Pons (tissue), 1 donor: ENCODE results near the gene KDM4B.
"Not testable (repeated sequence)": the region's sequence is repeated elsewhere in the genome, so short reads cannot be mapped to it uniquely, and the experiment has no call there.

ENCODE experiments used
- DNase-seq: peaks from one replicate; pipeline ENCODE4 v3.0.0-alpha.2; 2016; ENCODE audit warnings: low spot score

Gene KDM4B

GRCh38 chr19:4967738-4968461, 1.0 kb upstream of the KDM4B start:
- no peak for DNase-seq

DNA sequence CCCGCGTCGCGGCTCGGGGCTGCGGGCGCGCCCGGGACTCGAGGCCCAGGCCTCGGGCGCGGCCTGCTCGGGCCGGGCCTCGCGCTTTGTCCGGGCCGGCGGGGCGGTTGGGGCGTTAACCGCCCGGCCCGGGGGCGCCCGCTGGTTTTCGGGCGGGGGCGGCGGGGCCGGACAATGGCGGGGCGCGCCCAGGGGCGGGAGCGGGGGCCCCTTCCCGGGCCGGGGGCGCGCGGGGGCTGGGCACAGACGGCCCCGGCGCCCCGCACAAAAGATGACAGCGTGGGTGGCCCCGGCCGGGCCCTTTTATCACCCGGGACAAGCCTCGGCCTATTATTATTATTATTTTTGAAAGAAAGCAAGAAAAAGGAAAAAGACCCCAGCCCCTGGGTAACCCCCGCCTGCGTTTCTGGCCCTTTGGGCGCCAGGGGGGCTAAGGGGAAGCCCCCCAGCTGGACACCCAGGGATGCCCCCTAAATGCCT, 419 bp downstream of the KDM4B start:
- DNase-seq: no peak

DNA sequence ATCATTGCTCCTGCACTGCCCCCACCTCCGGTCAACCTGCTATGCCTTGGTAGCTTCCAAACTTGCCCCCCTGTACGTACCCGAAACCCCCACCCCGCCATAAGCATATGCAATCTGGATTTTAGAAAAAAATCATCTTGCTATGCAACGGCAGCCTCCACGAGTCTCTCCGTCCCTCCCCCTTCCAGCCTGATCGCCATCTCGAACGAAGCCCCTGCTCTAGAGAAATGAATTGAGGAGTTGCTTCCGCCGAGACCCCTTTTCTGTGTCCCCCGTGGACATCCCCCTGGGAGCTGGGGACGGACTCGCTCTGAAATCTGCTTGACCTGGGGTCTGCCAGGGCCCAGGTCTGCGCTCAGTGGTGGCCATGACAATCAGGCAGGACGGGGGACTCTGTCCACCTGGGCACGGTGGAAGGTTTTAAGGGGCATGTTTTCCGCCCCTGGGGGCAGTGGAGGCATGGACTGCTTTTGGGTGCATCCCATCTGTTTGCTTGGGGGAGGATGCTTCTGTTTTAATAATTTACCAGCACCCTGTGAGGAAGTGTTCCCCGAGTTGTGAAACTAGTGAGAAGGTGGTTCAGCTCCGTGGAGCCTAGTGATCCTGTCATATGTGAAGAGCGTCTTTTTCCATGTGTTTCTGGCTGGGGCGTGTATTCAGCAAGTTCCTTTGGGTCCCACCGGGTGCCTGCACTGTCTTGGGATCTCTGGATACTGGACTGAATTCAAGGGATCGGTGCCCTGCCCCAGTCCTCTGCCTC, 1.0 kb downstream of the KDM4B start:
- peak; percentile 28 for DNase-seq

DNA sequence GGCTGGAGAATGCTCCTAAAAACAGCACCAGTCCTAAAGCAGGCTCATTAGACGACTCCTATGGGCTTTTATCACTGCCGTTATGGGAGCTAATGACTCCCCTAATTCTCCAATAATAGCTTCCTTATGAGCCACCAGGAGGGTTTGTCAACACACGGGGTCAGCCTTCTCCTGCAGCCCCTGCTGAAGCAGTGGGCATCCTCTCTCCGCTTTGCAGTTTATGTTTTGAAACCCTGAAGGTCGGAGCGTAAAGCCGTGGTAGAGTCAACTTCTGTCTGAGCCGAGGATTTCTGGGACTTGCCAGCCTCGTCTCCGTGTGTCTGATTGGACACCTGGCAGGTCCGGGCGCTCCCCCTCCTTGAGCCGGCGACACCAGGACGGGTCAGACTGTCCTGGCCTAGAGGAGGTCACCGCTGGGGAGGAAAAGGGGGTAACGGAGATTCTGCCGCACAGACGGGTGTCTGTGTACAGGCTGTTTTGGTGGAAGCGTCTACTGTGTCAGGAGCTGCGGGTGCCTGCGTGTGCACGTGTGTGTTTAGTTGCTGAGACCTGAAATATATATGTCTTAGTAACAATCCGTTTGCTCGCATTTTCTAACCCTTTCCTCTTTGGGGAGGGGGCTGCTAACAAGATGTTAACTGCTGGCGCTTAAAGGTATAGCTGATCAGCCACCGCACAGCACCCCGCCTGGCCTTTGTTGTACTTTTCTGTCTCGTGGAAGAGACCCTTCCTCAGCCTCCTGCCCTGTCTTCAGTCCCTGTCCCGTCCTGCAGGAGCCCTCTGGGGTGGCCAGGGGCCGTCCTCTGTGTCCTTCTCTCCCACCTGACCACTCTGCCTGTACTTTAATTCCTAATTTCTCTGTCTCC, 1.9 kb downstream of the KDM4B start:
- DNase-seq: no peak

- no peak for DNase-seq
Measured at GRCh38 chr19:4971424-4971793, 2.5 kb downstream of the KDM4B start.

- no peak for DNase-seq
Measured at GRCh38 chr19:4971816-4972495, 3.0 kb downstream of the KDM4B start.

DNA sequence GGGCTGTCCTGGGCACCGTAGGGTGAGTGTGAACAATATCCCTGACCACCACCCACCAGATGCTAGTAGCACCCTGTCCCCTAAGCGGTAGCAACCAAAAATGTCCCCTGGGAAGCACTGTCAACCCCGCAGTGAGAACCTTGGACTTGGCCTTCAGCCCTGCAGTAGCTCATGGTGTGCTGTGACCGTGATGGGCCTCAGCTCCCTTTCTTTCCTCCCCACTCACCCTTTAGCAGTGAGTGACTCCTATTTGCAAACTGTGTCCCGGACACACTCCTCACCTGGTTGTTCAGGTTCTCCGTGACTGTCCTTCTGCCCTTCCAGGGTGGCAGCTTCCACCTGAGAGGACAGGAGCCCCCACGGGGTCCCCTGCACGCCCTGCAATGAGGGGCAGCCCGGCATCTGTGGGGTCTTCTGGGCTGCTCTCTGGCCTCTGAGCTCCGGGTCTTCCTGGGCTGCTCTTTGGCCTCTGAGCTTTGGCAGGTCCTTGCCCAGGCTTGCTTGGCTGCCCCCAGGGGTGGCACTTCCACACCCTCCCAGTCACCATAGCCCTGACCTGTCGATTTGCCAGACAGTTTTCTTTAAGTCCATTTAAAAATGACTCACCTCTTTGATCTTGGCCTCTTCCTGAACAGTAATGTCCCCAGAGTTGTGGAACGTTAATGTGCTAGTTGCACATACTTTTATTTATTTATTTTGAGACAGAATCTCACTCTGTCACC, 3.8 kb downstream of the KDM4B start:
- no peak for DNase-seq

DNA sequence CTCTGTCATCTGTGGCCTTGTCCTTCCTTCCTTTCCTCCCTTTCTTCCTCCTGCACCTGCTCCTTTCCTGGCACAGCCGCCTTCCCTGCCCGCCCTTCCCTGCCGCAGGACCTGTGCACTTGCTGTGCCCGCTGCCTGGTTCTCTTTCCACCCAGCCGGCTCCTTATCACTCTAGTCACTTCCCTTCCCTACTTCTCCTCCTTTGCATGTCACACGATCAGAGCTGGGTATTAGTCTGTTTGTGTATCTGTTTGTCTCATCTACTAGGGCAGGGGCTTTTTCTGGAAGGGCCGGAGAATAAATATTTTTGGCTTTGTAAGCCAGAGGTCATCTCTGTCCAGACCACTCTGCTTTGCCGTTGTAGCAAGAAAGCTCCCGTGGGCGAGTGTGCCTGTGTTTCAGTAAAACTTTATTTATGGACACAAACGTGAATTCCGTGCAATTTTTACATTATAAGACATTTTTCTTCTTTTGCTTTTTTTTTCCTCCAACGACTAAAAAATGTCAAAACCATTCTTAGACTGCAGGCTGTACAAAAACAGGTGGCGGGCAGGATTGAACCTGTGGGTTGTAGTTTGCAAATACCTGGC, 6.1 kb downstream of the KDM4B start:
- peak; percentile 12 for DNase-seq

DNA sequence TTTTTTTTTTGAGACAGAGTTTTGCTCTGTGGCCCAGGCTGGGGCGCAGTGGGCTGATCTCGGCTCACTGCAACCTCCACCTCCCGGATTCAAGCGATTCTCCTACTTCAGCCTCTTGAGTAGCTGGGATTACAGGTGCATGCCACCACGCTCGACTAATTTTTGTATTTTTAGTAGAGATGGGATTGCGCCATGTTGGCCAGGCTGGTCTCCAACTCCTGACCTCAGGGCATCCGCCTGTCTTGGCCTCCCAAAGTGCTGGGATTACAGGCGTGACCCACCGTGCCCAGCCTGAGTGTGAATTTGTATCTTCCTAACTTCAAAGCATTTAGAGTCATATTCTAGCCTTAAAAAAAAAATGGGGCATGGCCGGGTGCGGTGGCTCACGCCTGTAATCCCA, 6.7 kb downstream of the KDM4B start:
- not testable (repeated sequence) for DNase-seq

GRCh38 chr19:4976401-4977298, 7.7 kb downstream of the KDM4B start:
- peak; percentile 82 for DNase-seq

GRCh38 chr19:4977299-4978174, 8.6 kb downstream of the KDM4B start:
- DNase-seq: no peak

DNA sequence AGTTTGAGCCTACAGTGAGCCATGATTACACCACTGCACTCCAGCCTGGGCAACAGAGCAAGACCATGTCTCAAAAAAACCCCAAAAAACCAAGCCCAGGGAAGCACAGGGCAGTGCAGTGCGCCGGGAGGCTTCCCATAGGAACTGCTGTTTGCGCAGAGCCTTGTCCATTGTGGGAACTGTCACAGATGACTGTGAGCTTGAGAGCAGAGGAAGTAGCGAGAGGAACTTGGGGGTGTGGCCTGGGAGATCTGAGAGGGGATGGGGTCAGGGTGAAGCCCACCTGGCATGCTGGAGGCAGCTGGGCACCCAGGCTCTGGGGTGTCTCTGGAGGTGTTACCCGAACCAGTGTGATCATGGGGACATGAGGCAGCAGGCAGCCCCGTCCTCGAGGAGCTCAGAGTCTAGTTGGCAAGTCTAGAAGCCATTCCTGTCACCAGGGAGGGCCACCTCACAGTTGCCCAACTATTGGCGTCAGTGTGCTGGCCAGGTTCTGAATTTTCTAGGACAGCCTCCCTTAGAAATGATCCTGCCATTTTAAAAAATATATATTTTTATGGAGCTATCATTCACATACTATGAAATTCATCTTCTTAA, 10.4 kb downstream of the KDM4B start:
- DNase-seq: no peak

- no peak for DNase-seq
Measured at GRCh38 chr19:4980067-4980466, 11.2 kb downstream of the KDM4B start.

- DNase-seq: no peak
Measured at GRCh38 chr19:4980838-4981680, 12.1 kb downstream of the KDM4B start.

- no peak for DNase-seq
Measured at GRCh38 chr19:4981681-4981958, 12.7 kb downstream of the KDM4B start.

DNA sequence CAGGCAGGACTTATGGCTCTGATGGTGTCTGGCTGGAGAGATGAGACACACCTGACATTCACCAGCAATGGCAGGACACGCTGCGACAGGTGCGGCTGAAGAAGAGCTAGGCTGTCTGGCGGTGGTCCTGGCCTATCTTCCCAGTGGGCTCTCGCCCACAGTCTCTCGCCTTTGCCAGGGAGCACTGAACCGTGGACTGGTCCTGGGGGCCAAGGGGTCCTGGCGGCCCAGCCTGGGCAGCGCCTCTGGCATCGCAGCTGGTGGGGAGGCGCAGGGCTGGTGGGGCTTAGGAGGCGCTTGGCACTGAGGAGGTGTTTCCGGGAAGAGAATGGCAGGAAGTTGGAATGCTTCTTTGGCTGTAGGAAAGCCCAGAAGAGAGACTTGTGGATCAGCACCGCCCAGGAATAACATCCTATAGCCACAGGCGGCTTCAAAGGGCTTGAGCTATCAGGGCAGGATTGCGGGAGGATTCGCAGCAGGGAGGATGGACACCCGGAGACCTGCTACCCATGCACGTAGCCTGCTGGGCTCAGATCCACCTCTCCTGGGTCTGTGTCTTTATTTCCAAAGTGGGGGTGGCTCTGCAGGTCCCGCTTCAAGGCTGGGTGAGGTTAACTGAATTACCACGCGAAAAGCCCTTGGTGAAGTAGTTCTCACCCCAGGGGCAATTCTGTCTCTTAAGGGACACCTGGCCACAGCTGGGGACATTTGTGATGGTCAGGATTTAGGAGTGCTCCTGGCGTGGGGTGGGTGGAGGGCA, 14.6 kb downstream of the KDM4B start:
- DNase-seq: no peak

DNA sequence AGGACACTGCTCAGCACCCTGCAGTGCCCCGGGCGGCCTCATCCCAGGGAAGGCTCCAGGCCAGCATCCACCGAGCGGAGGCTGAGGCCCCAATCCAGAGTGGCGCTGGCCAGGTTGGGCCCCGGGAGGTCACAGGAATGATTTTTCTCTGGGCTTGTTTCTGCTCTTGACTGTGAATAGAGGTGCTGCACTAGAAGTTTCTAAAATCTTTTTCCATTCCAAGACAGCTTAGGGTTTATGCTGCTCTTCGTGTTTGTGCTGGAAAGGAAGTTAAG, 15.1 kb downstream of the KDM4B start:
- no peak for DNase-seq
